Right lobe of liver (tissue), 4 donors: Measurements from ENCODE around the gene NFS1.

Experiments
- POLR2A ChIP-seq: fragments of 450-650 bp; IDR thresholded peaks from one replicate; pipeline ENCODE4 v1.6.1; 2017; ENCODE audit warnings: antibody characterized with exemption, mild to moderate bottlenecking
- TF ChIP-seq, protein P1 (sequence below), 4 donors: fragments of 200-600 bp in 3 of 4; fragments of 450-650 bp in 1 of 4; IDR thresholded peaks; one replicate each; pipeline versions ENCODE4 v1.5.1 to v1.8.0; 2016 to 2022; ENCODE audit warnings: antibody characterized with exemption in 4 of 4, mild to moderate bottlenecking in 2 of 4
- donor health status: DM: no; HTN: no; CAD: no.
- donor health status: DM: no; HTN: no; CAD: no.
- donor health status: DM: no; HTN: yes; CAD: no.

DNA sequence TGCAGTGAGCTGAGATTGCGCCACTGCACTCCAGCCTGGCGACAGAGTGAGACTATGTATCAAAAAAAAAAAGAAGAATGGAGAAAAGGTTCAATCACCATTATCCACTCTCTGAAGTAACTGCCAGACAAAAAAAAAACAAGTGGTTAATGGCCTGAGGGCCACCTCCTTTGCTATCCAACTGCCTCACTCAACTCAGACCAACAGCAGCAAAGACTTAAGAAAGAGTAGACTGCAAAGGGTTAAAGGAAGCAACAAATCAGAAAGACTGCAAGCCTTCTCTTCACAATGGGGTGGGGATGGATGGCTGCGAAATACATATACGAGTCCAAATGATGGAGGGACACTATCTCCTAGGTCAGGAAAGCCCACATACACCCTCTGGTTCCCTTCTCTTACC lies 3.2 kb downstream of the NFS1 start:
- no peak for TF ChIP-seq POLR2A
- TF ChIP-seq, protein P1, sequence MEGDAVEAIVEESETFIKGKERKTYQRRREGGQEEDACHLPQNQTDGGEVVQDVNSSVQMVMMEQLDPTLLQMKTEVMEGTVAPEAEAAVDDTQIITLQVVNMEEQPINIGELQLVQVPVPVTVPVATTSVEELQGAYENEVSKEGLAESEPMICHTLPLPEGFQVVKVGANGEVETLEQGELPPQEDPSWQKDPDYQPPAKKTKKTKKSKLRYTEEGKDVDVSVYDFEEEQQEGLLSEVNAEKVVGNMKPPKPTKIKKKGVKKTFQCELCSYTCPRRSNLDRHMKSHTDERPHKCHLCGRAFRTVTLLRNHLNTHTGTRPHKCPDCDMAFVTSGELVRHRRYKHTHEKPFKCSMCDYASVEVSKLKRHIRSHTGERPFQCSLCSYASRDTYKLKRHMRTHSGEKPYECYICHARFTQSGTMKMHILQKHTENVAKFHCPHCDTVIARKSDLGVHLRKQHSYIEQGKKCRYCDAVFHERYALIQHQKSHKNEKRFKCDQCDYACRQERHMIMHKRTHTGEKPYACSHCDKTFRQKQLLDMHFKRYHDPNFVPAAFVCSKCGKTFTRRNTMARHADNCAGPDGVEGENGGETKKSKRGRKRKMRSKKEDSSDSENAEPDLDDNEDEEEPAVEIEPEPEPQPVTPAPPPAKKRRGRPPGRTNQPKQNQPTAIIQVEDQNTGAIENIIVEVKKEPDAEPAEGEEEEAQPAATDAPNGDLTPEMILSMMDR (IDR thresholded peaks at IDR 0.05): no peak
